ENCODE data around the gene C16orf96.

Gene C16orf96

GRCh38 chr16:4641306-4641687 lies 85.2 kb downstream of the C16orf96 start:
- no peak overlapping the region for H3K4me3 ChIP-seq (ENCODE audit: low read depth, low read length)
- no peak for DNase-seq (ENCODE audit: low read depth)
- TF ChIP-seq, protein P1, sequence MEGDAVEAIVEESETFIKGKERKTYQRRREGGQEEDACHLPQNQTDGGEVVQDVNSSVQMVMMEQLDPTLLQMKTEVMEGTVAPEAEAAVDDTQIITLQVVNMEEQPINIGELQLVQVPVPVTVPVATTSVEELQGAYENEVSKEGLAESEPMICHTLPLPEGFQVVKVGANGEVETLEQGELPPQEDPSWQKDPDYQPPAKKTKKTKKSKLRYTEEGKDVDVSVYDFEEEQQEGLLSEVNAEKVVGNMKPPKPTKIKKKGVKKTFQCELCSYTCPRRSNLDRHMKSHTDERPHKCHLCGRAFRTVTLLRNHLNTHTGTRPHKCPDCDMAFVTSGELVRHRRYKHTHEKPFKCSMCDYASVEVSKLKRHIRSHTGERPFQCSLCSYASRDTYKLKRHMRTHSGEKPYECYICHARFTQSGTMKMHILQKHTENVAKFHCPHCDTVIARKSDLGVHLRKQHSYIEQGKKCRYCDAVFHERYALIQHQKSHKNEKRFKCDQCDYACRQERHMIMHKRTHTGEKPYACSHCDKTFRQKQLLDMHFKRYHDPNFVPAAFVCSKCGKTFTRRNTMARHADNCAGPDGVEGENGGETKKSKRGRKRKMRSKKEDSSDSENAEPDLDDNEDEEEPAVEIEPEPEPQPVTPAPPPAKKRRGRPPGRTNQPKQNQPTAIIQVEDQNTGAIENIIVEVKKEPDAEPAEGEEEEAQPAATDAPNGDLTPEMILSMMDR (IDR thresholded peaks at IDR 0.05; ENCODE audit: insufficient read depth, low read depth, low read length, missing control alignments), result no peak

GRCh38 chr16:4641895-4642294 lies 85.8 kb downstream of the C16orf96 start:
- no peak overlapping the region for H3K4me3 ChIP-seq (ENCODE audit: low read depth, low read length)
- TF ChIP-seq, protein P1 (IDR thresholded peaks at IDR 0.05; ENCODE audit: insufficient read depth, low read depth, low read length, missing control alignments), result no peak
- DNase-seq (ENCODE audit: low read depth), result no peak

DNA sequence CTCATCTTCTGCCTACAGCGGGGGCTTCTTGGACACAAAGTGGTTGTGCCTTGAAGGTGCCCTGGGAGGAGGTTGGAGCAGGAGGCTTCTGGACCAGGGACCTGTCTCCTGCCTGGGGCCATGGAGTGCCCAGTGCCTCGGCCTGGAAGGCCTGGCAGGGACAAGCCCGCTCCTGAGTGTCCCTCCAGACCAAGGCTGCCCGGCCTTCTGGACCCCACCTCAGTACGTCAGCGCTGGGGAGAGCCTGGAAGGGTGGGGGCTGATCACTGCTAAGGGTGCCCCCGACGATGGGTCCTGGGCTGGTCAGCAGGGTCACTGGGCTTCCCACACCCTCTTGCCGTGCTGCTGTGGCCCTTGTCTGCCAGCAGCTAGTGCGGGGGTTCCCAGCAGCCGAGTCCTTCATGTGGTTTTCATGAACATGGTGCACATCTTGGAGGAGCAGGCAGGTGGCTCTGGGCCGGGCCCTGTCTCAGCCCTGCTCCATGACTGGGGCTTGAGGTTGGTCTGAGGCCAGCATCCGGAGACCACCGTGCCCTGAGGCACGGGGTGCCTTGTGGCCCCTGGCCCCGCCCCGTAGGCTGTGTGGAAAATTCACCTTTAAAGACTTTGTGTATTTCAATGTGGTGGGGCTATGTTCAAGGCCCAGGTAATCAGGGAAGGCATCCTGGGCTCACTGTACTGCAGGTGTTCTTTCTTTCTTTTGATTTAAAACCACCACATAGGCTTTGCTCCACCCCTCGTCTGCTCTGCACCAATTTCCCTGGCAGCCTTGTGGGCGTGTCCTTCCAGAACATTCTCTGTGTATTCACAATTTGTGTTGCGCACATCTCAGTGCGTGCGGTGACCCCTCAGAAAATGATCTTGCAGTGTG lies 90.9 kb downstream of the C16orf96 start:
- H3K4me3 ChIP-seq (ENCODE audit: low read depth, low read length), result no peak overlapping the region
- TF ChIP-seq, protein P1 (IDR thresholded peaks at IDR 0.05; ENCODE audit: insufficient read depth, low read depth, low read length, missing control alignments), result no peak
- DNase-seq (ENCODE audit: low read depth), result no peak

- TF ChIP-seq, protein P1 (IDR thresholded peaks at IDR 0.05; ENCODE audit: insufficient read depth, low read depth, low read length, missing control alignments), result no peak
- no peak overlapping the region for H3K4me3 ChIP-seq (ENCODE audit: low read depth, low read length)
- DNase-seq (ENCODE audit: low read depth), result no peak
Measured at GRCh38 chr16:4647644-4647980, 91.5 kb downstream of the C16orf96 start.

DNA sequence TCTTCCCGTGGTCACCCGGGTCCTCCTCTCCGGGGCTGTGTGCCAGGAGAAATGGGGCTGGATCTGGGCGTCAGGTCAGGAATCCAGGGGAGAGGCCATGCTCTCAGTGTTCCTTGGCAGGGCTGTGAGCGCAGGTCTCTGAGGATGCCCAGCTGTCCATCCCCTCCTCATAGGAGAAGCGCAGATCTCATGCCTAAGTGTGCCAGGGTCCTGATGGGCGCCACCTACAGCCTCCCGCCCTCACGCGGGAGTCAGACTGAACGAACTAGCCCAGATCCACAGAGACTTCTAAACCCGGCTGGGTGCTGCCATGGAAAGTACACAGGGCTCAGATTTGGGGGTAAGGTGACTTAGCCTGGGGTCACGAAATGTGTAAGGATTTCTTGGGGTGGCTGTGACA lies 92.8 kb downstream of the C16orf96 start:
- TF ChIP-seq, protein P1 (IDR thresholded peaks at IDR 0.05; ENCODE audit: insufficient read depth, low read depth, low read length, missing control alignments), result no peak
- DNase-seq (ENCODE audit: low read depth), result no peak
- H3K4me3 ChIP-seq (ENCODE audit: low read depth, low read length), result no peak overlapping the region

- no peak overlapping the region for H3K4me3 ChIP-seq (ENCODE audit: low read depth, low read length)
- DNase-seq (ENCODE audit: low read depth), result no peak
- TF ChIP-seq, protein P1 (IDR thresholded peaks at IDR 0.05; ENCODE audit: insufficient read depth, low read depth, low read length, missing control alignments), result no peak
Measured at GRCh38 chr16:4649744-4650442, 93.8 kb downstream of the C16orf96 start.
